ENCODE measurements around the gene SMYD3. TPM values are rescaled to one million over a fixed set of nuclear protein-coding genes. Genes with fewer than 3 reads are reported as not detected.
A peak's percentile ranks its signal among the peaks of the same experiment; 100 is the strongest.

The SMYD3 gene
- total and polyA plus RNA-seq, 10 of the 15 experiments (the other 5 are each of a cell fraction or from before 2014, with no cell fraction given), result 18.3 to 54.0 (median 24.8) TPM

DNA sequence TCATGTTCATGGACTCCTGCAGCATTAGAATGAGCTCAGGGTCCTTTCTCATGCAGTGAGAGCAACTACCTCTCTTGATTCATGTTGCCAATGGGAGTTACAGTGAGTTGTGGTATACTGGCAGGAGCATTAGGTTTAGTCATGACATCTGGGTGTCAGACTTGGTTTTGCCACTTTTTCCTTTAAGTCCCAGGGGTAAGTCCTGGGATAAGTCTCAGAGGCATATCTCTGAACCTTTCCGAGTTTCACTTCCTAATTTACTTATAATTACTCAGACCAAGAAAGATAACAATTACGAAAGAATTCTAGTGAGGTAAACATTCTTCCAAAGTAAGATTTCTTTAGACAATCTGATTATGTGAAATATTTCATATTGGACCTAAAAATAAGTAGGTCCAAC lies 606.0 kb downstream of the SMYD3 start (continued):
- no peak for TF ChIP-seq ZZZ3 (IDR thresholded peaks at IDR 0.05; ENCODE audit: control insufficient read depth, insufficient read length, low read depth)
- TF ChIP-seq MEF2B (IDR thresholded peaks at IDR 0.05; ENCODE audit: partially characterized antibody, poor library complexity, severe bottlenecking), result peak; percentile 92
- no peak for TF ChIP-seq CHD1 (IDR thresholded peaks at IDR 0.05; ENCODE audit: low read depth, low read length)
- peak; percentile 43; the same call in 1 of the 2 replicates for TF ChIP-seq IRF4 (IDR thresholded peaks at IDR 0.05; ENCODE audit: low read depth, low read length)
- TF ChIP-seq CEBPB (IDR thresholded peaks at IDR 0.05; ENCODE audit: borderline replicate concordance in 1 of 2, low read depth in 2 of 2, low read length in 2 of 2), result no peak
- TF ChIP-seq JUNB (IDR thresholded peaks at IDR 0.05), result peak; percentile 60
- peak; percentile 74 for TF ChIP-seq ATF7 (IDR thresholded peaks at IDR 0.05; ENCODE audit: low read depth)
- no peak for TF ChIP-seq YBX1 (IDR thresholded peaks at IDR 0.05)
- TF ChIP-seq SMAD1 (IDR thresholded peaks at IDR 0.05; ENCODE audit: low read depth, partially characterized antibody), result no peak
- no peak for TF ChIP-seq MXI1 (IDR thresholded peaks at IDR 0.05; ENCODE audit: low read depth, low read length)
- no peak for TF ChIP-seq LARP7 (IDR thresholded peaks at IDR 0.05)
- TF ChIP-seq IKZF2 (IDR thresholded peaks at IDR 0.05), result peak; percentile 97
- TF ChIP-seq EED (IDR thresholded peaks at IDR 0.05; ENCODE audit: low read depth), result peak; percentile 67
- TF ChIP-seq, protein P1, sequence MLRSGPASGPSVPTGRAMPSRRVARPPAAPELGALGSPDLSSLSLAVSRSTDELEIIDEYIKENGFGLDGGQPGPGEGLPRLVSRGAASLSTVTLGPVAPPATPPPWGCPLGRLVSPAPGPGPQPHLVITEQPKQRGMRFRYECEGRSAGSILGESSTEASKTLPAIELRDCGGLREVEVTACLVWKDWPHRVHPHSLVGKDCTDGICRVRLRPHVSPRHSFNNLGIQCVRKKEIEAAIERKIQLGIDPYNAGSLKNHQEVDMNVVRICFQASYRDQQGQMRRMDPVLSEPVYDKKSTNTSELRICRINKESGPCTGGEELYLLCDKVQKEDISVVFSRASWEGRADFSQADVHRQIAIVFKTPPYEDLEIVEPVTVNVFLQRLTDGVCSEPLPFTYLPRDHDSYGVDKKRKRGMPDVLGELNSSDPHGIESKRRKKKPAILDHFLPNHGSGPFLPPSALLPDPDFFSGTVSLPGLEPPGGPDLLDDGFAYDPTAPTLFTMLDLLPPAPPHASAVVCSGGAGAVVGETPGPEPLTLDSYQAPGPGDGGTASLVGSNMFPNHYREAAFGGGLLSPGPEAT (IDR thresholded peaks at IDR 0.05; ENCODE audit: low read depth), result peak; percentile 88
- TF ChIP-seq ZSCAN29 (IDR thresholded peaks at IDR 0.05), result no peak
- TF ChIP-seq ZBED1 (IDR thresholded peaks at IDR 0.05; ENCODE audit: borderline replicate concordance), result no peak
- TF ChIP-seq FOXK2 (IDR thresholded peaks at IDR 0.05), result no peak
- TF ChIP-seq NR2C1 (IDR thresholded peaks at IDR 0.05), result no peak
- TF ChIP-seq HDGF (IDR thresholded peaks at IDR 0.05), result no peak
- peak; percentile 64; the same call in 1 of the 2 replicates for TF ChIP-seq NR2F1 (conservative IDR thresholded peaks at IDR 0.05)
- TF ChIP-seq EZH2 (IDR thresholded peaks at IDR 0.05; ENCODE audit: borderline replicate concordance, control insufficient read depth, low read depth, low read length), result no peak
- no peak for TF ChIP-seq CBFB (IDR thresholded peaks at IDR 0.05; ENCODE audit: low read depth)
- TF ChIP-seq DPF2 (IDR thresholded peaks at IDR 0.05), result peak; percentile 83
- peak; percentile 49; the same call in 1 of the 2 replicates for TF ChIP-seq BCL11A (IDR thresholded peaks at IDR 0.05; ENCODE audit: low read depth, low read length)
- no peak for TF ChIP-seq PAX8 (IDR thresholded peaks at IDR 0.05)
- TF ChIP-seq BMI1 (IDR thresholded peaks at IDR 0.05; ENCODE audit: borderline replicate concordance), result peak; percentile 39; the same call in 1 of the 2 replicates
- peak; percentile 58 to 64; a peak in 2 of 4 replicates for TF ChIP-seq EP300 (IDR thresholded peaks at IDR 0.05; ENCODE audit: borderline replicate concordance in 1 of 2, control insufficient read depth in 1 of 2, low read depth in 2 of 2, low read length in 2 of 2)
- 0 out of 2 replicates have a peak, but pooled peaks have one; percentile 11 for TF ChIP-seq CREM (IDR thresholded peaks at IDR 0.05; ENCODE audit: low read depth)
- TF ChIP-seq, protein P2, sequence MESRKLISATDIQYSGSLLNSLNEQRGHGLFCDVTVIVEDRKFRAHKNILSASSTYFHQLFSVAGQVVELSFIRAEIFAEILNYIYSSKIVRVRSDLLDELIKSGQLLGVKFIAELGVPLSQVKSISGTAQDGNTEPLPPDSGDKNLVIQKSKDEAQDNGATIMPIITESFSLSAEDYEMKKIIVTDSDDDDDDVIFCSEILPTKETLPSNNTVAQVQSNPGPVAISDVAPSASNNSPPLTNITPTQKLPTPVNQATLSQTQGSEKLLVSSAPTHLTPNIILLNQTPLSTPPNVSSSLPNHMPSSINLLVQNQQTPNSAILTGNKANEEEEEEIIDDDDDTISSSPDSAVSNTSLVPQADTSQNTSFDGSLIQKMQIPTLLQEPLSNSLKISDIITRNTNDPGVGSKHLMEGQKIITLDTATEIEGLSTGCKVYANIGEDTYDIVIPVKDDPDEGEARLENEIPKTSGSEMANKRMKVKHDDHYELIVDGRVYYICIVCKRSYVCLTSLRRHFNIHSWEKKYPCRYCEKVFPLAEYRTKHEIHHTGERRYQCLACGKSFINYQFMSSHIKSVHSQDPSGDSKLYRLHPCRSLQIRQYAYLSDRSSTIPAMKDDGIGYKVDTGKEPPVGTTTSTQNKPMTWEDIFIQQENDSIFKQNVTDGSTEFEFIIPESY (IDR thresholded peaks at IDR 0.05), result no peak
- peak; percentile 87 for TF ChIP-seq MTA2 (IDR thresholded peaks at IDR 0.05; ENCODE audit: low read depth)
- no peak for TF ChIP-seq NFXL1 (IDR thresholded peaks at IDR 0.05; ENCODE audit: borderline replicate concordance)
